HG03432 (cell line): ENCODE measurements around the gene IGF2.
A peak's percentile ranks its signal among the peaks of the same experiment; 100 is the strongest.

Source experiments
- ATAC-seq: cut with Tn5 transposase; IDR thresholded peaks from one replicate; pipeline ENCODE4 v1.9.1; 2021; ENCODE audit warnings: mild to moderate bottlenecking, moderate library complexity; ENCODE audit not compliant: unreplicated experiment

IGF2 gene

DNA sequence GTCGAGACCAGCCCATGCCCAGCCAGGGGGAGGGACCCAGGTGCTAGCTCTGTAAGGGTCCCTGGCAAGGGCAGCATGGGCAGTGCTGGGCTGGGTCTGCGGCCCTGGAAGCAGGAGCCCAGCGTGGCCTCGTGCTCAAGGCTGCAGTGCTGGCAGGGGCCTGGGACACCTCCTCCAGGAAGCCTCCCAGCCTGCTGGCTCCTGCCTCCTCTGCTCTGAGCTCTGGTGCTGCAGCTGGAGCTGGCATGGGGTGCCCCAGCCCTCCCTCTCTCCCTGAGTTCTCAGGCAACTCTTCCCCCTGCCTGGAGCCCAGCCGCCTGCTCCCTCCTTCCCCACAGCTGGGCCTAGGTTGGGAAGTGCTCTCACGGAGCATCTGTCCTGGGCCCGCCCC is 15.0 kb upstream of the IGF2 start:
- no peak for ATAC-seq

DNA sequence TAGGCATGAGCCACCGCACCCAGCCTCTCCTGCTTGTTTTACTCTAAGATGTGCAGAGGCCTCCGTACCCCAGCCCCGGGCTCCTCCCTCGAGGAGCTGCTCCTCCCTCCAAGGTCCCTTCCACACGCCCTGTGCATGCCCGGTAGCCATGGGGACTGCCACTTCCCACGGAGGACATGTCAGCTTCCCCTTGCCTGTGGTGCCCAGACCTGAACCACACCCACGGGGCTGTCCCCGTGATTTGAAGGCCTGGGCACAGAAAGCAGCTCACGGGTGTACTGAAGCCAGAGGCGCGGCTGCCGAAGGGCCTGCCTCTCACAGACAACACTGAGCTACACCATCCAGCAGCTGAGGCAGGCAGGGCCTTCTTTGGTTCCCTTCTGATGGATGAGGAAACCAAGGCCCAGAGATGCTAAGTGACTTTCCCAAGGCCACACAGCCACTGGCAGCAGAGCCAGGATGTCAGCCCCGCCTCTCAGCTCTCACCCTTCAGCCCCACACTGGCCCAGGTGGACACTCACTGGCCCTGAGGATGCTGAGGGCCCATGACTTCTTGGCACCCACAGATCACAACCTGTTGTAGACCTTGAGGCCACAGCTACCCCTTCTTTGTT is 14.5 kb upstream of the IGF2 start:
- no peak for ATAC-seq

DNA sequence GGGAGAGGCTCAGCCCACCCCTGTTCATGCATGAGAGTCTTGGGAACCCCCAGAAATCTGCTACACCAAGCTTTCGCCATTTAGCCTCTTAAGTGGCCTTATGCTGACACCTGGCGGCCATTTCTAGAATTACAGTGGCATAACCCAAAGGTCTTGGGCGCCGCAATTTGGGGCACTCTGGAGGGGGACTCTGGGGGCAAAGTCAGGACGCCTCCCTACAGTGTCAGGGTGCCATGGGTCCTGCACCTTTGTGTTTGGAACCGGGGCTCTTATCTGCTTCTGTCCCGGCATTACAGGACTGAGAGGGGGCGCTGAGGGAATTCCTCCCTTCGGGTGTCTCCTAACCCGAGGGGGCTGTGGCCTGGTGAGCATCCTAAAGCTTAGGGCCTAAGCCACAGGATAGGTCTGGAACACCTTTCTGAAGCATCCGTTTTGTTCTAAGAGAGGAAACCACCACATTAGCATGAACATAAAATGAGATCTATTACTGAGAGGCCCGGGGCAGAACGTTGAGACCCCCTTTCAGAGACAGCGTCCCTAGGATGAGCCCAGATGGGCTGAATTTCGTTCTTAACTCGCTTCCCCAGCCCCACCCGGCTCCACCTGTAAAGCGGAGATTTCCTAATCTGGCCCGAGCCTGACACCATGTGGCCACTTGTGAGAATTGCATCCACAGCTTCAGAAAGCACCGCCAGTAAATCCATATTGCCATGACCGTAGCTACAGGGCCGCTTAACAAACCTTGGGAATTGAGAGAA is 12.5 kb upstream of the IGF2 start:
- peak; percentile 49 for ATAC-seq

DNA sequence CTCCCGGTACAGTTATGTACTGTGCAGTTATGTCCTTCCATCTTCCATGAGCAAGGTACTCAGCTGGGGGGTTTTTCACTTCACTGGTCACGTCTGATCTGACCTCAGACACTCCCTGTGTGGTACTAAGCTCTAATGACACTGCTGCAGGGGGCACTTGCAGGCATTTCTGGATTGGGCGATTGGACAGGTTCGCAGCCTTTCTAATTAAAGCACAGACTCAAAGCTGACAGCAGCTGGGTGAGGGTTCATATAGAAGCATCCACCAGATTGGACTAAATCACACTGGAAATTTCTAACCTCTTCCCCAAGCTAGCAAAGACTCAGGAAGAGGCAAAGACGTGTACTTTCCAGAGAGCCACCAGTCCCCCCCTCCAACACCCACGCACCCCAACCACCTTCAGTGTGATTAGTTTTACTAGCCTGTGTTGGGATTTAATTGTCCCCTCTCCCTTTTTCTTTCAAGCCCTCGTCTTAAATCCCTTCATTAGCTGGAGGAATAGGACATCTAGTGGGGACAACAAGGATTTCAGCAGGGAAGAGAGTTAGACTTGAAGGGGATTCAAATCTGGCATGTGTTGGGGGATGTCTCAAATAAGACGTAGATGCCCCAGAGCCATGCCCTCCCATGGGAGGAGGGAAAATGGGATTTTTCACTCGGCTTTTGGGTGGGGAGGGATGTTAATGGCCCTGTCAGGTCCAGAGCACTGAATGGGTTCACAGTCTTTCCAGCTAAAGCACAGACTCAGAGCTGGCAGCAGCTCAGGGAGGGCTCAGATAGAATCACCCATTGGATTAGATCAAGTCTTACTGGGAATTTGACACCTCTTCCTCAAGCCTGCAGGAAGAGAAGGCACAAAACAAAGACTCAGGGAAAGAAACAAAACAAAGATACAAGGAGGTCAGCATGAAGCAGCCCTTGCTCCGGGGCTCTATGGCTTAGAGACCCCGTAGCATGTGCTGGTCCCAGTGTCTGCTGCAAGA is 11.0 kb upstream of the IGF2 start:
- ATAC-seq: no peak

DNA sequence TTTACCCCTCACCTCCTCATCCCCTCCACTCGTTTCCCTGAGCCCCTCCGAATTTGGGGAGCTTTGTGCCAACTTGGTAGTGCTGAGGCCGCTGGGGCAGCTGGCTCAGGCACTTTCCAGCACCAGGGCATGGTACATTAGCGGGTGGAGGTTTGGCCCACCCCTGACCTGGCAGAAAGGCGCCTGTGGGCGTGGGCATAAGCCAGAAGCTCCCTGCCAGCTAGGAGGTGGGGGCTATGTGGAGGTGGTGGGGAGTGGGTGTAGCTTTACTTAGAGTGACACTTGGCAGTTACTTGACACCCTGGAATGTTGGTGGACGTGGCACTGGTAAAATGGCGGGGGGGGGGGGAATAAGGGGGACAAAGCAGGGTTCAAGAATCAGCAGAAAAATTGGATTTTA is 10.3 kb upstream of the IGF2 start:
- ATAC-seq: no peak

DNA sequence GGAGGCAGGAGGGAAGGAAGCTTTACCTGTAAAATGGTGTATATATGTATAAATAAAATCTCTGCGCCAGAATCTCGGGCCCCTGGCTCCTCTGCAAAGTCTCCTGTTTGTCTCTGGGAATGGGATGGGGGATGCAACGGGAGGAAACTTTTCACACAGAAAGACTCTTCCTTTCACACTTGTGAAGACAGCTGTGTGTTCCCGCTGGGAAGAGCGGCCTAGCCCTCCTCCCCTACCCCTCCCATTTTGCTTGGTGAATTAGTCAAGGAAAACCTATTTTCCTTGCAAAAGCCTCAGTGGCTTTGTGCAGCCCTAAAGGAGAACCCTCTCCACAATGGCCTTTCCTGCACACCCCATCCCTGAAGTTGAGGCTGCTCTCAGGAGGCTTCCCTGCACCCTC is 9.4 kb upstream of the IGF2 start:
- no peak for ATAC-seq

DNA sequence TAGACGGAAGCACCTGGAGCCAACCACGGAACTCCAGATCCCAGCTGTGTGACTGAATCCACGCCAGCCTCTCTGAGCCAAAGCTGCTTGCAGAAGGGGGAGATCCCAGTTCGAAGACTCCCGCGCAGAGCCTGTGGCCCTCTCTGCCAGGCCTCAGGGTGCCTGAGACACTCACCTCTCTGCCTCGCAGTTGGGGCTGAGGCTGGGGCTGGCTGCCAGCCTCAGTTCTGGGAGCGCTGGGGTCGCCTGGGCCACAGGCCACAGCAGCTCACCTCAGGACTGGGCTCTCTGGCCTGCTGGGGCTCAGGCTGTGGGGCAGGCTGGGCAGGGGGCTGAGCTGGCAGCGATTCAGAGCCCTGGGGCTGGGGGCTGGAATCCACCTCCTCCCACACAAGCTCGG is 8.2 kb upstream of the IGF2 start:
- no peak for ATAC-seq

DNA sequence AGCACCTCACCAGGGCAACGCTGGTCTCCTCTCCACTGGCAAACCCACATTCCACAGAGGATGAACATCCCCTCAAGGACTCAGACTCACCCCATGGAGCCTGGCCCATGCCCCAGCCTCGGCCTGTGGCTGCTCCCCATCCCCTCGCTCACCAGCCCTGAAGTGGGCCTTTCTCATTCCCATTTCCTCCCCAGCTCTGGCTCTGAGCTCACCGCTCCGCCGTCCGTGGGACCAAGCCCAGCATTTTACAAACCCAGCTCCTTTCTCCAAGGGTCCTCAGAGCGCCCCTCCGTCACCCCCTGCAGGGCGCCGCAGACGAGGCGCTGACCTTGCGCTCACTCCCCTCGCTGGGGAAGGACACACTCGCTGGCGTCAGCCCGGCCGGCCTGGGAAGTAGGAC is 6.9 kb upstream of the IGF2 start:
- ATAC-seq: no peak

DNA sequence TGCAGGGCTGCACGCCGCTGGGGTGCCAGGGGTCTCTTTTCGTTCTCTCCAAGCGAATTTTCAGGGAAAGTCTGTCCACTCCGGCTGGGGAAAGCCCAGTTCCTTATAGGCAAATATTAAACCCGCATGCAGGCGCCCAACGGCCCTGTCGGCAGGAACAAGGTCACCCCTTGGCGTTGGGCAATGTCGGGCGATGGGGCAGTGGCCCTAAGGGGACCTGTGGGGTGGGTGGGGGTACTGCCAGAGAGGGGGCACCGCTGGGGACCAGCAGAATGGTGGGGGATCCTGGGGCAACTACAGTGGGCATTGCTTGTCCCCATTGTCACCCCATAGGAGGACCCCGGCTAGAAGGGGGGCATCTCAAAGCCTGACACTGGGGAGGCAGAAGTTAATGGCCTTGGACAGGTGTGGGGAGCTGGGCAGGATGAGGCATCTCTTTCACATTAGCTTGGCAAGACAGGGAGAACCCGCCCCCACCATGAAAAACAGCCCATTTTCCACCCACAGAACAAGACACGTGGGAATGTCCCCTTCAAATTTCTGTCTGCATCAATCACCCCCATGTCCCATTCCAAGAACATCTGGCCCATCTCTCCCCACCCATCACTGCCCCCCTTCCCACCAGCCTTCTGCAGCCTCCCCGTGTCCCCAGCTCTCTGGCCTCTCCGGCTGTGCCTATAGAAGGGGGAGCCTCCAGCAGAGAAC is 5.5 kb upstream of the IGF2 start:
- ATAC-seq: no peak

DNA sequence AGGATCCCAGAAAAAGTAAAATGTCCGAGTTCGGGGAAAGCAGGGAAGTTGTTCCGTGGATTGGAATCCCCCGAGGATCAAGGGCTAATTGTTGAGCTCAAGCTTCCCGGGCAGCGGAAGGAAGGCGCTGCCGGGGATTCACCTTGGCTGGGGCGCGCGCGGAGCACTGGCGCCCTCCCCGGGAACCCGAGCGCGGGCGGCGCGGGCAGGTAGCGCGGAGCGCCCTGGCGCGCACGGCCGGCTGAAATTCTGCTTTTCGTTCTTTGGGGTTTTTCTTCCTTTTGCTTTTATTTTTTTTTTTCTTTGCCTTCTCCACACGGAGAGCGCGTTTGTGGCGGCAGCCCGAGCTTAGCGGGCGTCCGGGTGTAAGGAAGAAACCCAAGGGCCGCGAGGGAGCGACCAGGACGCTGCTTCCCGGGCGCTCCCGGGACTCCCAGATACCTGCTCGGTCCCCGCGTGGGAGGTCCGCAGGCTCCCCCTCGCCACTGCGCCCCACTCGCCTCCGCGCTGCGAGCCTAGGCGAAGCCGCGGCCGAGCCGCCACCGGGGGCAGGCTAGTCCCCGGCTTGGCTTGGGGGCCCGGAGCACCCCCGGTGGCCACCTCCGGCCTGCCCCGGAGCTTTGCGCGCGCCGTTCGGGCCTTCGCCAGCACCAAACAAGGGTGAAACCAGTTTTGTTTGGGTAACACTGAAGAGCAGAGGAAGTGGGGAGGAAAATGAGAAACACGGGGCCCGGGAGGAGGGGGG is 4.8 kb upstream of the IGF2 start:
- no peak for ATAC-seq

DNA sequence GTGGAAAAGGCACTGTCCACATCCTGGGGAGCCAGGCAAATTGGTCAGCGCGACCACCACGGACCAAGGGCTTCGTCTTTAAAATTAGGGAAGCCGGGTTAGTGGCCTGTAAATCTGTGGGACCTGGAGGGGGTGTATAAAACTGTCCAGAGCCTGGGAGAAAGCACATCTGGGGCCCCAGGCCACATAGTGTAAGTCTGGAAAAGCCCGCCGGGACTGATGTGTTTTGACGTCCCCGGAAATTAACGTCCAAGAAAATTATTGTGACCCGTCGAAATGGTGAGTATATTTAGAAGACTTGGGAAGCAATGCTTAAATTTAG is 4.2 kb upstream of the IGF2 start:
- no peak for ATAC-seq

DNA sequence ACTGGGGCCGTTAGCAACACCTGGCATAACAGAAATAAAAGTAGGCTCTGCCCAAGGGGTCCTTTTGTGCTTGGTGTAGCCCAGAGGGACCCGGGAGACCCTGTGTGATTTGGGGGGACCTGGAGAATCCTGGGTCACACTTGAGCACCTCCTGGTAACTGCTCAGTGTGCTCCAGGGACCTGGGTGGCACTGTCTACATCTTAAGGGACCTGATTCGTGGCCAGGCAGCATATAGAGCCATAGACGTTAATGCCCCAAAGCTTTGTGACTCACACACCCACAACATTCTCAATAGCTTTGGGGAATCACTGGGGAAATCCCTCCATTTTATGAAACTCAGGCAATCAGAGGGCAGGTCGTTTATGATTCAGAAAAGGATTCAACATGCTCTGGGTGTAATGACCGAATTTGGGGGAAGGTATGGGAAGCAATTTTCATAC is 3.6 kb upstream of the IGF2 start:
- no peak for ATAC-seq

DNA sequence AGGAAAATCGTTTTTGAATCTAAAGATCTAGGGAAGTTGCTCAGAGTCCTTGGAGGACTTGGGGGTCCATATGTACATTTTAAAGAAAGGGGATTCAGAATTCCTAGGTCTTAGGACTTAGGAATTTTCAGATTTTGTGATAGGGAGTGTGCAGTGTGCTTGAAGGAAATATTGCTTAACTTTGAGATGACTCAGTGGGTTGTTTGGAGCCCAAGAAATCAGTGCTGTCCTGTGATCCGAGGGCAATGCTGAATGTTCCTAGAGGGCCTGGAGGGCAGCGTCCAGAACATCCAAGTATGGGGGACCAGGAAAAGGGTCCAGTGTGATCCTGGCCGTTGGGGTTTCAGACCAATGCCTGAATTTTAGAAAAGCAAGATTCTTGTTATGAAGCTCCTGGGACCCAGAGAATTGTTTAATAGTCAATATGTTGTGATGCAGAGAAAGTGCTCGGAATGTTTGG is 3.1 kb upstream of the IGF2 start:
- ATAC-seq: no peak

DNA sequence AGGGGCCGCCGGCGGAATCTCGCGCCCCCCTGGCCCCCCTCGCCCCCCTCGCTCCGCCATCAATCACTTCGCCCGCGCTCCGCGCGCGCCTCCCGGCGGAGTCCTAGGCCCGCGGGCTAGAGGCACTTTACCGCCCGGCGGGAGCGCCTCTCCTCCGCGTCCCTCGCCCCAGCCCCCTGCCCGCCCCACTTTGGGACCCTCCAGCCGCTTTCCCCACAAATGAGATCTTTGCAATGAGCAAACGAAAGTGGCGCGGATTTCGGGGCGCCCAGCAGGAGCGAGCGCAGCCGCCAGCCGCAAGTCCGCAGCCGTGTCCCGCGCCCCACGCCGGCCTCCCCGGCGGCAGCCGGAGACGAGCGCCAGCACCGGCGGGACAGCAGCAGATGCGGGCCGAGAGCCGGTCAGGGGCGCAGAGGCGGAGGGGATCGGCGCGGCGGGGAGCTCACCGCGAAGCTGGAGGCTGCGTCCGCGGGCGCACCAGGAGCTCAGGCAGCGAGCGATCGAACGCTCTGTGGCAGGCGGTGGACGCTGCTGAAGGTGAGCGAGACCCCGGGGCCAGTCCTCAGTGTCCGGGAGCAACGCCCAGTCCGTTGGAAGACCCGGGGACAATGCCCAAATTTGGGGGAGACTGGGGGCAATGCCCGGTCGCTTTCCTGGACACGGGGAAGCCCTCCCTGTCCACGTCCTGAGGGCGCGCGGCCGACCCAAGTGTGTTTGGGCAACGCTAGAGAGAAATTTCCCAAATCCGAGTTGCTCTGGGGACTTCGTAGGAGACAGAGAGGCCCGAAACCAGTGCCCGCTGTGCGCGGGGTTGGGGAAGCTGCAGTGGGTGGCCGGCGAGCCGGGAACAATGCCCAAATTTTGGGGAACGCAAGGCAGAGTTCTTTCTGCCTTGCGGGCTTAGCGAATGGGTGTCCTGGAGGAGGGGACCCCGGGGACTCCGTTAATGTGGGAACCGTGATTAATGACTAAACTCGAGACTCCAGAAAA is 1.5 kb upstream of the IGF2 start:
- ATAC-seq: no peak

DNA sequence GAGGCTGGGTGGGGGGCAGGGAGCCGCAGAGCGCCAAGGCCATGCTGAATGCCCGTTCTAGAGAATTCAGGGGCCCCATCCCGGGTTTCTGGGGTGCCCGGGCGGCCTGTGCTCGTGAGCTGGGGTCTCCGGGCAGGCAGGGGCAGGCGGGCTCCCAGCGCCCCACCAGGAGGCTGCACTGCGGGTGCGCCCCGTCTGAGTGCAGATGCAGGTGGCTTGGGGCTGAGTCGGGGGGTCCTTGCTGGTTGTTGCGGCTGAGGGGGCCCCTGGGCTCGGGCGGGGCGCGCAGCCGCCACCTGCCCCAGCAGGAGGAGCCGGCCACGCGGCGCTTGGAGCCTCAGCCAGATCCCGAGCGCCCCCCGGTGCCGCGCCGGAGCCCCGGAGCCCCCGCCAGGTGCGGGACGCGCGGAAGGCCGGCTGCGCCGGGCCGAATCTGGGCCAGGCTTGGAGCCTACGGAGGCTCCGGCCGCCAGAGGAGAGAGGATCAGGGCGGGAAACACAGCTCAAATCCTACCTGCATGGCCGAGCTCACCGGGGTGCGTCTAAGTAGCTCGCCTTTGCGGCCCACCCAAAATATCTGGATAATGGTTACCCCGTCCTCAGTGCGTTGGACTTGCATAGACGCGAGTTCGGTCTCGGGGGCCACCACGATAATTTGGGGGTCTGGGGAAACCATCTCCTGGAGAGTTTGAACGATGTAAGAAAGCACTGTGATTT is 590 bp upstream of the IGF2 start:
- no peak for ATAC-seq

DNA sequence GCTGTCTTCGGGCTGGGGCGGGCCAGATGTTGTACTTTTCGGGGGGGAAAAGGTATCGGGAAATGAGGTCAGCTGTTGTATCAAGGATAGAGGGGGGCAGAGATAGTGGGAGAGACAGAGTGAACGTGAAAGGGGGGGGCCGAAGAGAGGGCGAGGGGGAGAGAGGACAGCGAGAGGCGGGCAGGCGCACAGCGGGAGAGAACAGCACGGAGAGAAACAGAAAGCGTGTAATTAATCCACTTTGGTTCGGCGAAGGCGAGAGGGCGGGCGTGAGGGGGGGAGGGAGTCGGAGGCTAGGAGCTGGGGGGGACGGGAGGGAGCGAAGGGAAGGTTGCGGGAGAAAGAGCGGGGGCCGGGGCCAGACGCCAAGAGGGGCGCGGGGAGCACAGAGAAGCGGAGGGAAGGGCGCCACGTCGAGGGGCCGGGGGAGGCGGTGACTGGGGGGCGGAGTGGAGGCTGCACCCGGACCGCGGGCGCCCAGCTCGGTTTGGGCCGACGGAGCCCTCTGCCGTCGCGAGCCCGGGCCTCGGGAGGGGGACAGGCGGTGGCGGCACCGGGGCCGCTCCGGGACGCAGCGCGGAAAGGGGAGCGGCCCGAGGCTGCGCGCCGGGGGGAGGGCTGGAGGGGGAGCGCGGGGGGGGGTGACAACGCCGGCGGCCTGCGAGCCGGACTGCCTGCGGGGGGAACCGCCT is 612 bp downstream of the IGF2 start:
- no peak for ATAC-seq

DNA sequence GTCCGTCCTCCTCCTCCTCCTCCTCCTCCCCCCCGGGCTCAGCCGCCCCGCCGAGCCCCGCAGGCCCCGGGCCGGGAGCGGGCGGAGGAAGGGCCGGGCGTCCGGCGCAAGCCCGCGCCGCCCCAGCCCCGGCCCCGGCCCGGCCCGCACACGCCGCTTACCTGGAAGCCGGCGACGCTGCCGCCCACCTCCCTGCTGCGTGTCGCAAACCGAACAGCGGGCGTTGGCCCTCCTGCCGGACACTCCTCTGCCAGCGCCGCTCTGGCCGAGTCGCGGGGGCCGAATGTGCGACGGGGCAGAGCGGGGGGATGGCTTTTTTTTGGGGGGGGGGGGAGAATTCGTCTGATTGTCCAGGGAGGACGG is 1.1 kb downstream of the IGF2 start:
- ATAC-seq: no peak
